Stimulated activated CD8-positive, alpha-beta memory T cell treated with anti-CD3 and anti-CD28 coated beads, Interleukin-7, amount 100 ng/mL, for 24 hours (primary cell): ENCODE data around the gene HSPA12B.
A peak's percentile ranks its signal among the peaks of the same experiment; 100 is the strongest.
"Not testable (repeated sequence)": the region's sequence is repeated elsewhere in the genome, so short reads cannot be mapped to it uniquely, and the experiment has no call there.

Source experiments
- DNase-seq: peaks from one replicate; pipeline ENCODE4 v3.0.0-alpha.2; 2020; ENCODE audit warnings: low read depth

HSPA12B gene

GRCh38 chr20:3787324-3788014 lies 55.0 kb downstream of the HSPA12B start:
- no peak for DNase-seq

GRCh38 chr20:3788685-3789155 lies 56.2 kb downstream of the HSPA12B start:
- DNase-seq, result no peak

DNA sequence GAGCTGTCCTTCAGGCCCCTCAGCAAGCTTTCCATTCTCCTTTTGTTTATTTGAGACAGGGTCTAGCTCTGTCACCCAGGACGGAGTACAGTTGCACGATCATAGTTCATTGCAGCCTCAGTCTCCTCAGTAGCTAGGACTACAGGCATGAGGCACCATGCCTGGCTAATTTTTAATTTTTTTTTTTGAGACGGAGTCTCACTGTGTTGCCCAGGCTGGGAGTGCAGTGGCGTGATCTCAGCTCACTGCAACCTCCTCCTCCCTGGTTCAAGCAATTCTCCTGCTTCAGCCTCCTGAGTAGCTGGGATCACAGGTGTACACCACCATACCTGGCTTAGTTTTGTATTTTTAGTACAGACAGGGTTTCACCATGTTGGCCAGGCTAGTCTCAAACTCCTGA lies 56.7 kb downstream of the HSPA12B start:
- DNase-seq, result not testable (repeated sequence)

- not testable (repeated sequence) for DNase-seq
Observed at GRCh38 chr20:3794168-3794567, 61.7 kb downstream of the HSPA12B start.

DNA sequence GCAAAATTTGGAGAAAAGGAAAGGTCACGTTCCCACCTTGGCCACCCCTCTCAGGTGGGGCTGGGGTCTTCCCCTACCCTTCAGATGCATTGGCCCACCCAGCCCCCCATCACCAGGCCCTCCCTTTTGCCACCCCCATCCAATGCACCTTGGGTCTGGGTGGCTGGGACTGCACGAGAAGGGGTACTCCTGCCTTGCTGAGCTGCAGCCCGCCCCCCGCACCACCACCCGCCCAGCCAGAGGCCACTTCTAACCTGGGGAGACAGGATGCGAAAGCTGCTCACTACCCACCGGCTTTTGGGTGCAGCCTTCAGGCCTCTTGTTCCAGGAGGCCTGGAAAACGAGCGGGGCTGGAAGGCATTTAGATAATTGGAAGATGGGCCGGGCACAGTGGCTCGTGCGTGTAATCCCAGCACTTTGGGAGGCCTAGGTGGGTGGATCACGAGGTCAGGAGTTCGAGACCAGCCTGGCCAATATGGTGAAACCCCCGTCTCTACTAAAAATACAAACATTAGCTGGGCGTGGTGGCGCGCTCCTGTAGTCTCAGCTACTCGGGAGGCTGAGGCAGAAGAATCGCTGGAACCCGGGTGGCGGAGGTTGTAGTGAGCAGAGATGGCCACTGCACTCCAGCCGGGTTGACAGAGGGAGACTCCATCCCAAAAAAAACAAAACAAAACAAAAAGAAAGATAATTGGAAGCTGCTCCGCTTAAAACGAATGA lies 62.4 kb downstream of the HSPA12B start:
- DNase-seq, result no peak

- DNase-seq, result peak; percentile 81
Observed at GRCh38 chr20:3795511-3796468, 63.3 kb downstream of the HSPA12B start, which contains the start of gene CDC25B. TSS of gene CDC25B (plus strand) at chr20:3796310. CDS start at chr20:3796532, 222 bp downstream.

DNA sequence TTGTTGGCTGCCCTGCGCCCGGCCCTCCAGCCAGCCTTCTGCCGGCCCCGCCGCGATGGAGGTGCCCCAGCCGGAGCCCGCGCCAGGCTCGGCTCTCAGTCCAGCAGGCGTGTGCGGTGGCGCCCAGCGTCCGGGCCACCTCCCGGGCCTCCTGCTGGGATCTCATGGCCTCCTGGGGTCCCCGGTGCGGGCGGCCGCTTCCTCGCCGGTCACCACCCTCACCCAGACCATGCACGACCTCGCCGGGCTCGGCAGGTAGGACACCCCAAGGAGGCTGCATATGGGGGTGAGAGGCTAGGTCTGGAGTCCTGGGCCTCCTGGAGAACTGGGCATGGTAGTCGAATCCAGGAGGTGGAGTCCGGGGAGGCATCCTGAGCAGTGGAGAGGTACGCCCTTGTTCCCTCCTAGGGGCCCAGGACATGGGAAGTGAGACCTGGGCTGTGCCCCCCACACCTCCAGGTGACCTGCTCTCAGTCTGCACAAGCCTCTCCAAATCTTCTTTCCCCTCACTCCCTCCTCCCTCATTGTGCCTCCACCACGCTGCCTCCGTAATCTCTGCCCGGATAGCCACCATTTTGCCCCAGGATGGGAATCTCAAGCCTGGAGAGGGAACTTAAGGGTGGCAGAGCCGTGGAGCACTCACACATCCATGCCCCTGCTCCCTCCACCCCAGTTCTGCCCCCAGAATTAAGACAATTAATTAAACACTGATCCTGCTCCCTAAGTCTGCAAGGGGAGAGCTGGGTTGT lies 64.2 kb downstream of the HSPA12B start:
- no peak for DNase-seq

GRCh38 chr20:3797226-3797545 lies 64.7 kb downstream of the HSPA12B start:
- DNase-seq, result no peak

DNA sequence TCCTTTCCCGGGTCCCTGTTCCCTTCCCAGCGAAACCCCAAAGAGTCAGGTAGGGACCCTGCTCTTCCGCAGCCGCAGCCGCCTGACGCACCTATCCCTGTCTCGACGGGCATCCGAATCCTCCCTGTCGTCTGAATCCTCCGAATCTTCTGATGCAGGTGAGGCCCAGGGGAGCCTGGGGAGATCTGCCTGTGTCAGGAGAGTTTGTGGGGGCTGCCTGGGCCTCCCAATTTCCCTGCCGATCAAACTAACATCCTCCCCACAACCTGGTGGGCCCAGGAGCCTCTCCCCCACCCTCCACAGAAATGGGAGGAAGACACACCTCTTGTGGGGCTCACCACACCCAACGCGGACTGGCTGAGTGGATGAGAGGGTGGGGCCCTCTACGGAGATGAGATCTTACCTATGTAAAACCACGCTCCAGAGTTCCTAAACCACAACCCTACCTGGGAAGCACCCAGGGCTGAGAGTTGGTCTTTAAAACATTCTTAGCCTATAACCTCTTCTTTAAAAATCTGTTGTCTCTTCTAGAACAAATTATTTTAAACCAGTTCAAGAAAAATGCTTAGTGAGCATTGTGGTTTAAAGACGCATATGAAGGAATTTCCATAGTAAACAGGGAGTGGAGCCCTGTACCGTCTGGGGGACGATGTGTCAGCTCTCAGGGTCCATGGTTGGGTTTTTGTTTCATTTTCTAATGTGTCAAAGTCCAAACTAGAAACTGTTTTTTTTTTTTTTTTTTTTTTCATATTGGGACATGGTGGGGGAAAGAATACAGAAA lies 65.3 kb downstream of the HSPA12B start:
- DNase-seq, result no peak

GRCh38 chr20:3798373-3798768 lies 65.9 kb downstream of the HSPA12B start:
- DNase-seq, result no peak

DNA sequence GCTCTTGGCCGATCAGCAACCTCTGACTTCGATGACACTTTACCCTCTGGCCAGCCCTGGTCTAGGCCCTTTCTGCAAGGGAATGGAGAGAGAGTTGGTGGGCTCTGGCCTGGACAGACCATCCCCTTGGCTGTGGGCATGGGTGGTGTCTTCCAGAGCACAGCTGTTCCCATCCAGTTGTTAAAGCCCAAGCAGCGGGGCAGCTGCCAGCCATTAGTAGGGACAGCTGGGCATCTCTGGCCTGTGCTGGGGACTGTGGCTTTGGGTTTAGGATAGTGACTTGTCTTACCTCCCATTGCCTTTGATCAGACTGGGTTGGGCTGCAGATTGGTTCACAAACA lies 66.4 kb downstream of the HSPA12B start:
- no peak for DNase-seq

GRCh38 chr20:3800256-3800877 lies 67.9 kb downstream of the HSPA12B start:
- DNase-seq, result no peak

DNA sequence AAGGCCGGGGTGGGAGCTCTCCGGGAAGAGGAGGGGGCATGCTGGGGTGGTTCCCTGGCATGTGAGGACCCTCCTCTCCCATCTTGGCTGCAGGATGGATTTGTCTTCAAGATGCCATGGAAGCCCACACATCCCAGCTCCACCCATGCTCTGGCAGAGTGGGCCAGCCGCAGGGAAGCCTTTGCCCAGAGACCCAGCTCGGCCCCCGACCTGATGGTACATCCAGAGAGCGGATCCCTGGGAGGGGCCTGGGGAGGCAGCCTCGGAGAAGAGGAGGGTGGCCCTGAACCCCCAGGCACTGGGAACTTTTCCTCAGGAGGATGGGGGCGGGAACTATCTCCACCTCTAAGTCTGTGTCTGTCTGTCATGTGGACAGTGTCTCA lies 68.4 kb downstream of the HSPA12B start:
- no peak for DNase-seq

DNA sequence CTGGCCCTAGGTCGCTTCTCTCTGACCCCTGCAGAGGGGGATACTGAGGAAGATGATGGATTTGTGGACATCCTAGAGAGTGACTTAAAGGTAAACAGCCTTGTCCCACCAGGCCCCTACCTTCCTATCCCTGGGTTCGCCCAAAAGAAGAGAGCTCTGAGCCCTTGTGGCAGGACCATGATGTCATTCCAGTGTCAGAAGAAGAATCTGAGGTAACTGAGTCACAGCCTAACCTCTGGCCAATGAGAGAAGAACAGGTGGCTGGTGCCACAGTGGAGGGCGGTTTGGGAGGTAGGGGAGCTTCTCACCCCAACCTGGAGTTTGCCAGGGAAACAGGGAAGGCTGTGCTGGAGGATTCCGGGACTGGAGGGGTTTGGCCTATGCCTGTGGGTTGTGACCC lies 68.8 kb downstream of the HSPA12B start:
- no peak for DNase-seq

DNA sequence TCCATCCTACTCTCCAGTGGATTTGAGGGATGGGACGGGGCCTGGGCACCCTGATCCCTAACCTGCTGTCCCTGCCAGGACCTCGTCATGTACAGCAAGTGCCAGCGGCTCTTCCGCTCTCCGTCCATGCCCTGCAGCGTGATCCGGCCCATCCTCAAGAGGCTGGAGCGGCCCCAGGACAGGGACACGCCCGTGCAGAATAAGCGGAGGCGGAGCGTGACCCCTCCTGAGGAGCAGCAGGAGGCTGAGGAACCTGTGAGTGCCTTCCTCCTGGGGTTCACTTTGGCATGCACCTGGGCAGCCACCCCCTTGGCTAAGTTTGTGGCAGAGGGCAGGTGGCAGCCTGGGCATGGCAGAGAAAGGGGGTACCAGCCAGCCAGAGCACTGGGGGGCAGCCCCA lies 69.4 kb downstream of the HSPA12B start:
- DNase-seq, result no peak
